NT2/D1 (cell line): Measurements from ENCODE around the gene IGSF8.

Source experiments
- YY1 ChIP-seq: IDR thresholded peaks from 2 replicates; pipeline ENCODE4 v1.6.1; 2011; ENCODE audit not compliant: insufficient read length, insufficient read depth
- ZNF274 ChIP-seq: IDR thresholded peaks from 2 replicates; pipeline ENCODE4 v1.6.1; 2011; ENCODE audit warnings: mild to moderate bottlenecking, low read depth, low read length

GRCh38 chr1:160069460-160070231, 28.8 kb downstream of the IGSF8 start, which contains the start of gene KCNJ10:
- TF ChIP-seq ZNF274 (no peak), YY1 (no peak)
